GM12878 (cell line): ENCODE data around the gene CTNNA3. TPM values are rescaled to one million over a fixed set of nuclear protein-coding genes. Genes with fewer than 3 reads are reported as not detected.

ENCODE experiments used
- ATAC-seq: fragments of 200-7000 bp; cut with Tn5 transposase; 3 replicates; pipeline ENCODE4 v1.9.1; 2020; ENCODE audit warnings: mild to moderate bottlenecking, moderate library complexity
- BruUV-seq: library from RNA; stranded (reverse); fragments of 400-500 nt; replicated peaks from 2 replicates; lab custom pipeline; 2021; lab: Mats Ljungman, UMichigan
- CTCF ChIA-PET: fragments of 300-600 bp; sonication (Branson Sonifier 250); formaldehyde crosslinking; extraction: SDS; loops from one replicate; lab custom pipeline; 2021; ENCODE audit warnings: inconsistent platforms; lab: Yijun Ruan, JAX
- POLR2A ChIA-PET: fragments of 350-600 bp; formaldehyde crosslinking; extraction: SDS; loops from one replicate; lab custom pipeline; 2021; ENCODE audit warnings: inconsistent platforms; lab: Charles Lee
- RAD21 ChIA-PET: fragments of 300-600 bp; sonication (Branson Sonifier 250); formaldehyde crosslinking; loops from one replicate; lab custom pipeline; 2023; ENCODE audit warnings: antibody characterized with exemption; ENCODE audit not compliant: unreplicated experiment; lab: Charles Lee
- SMC1A ChIA-PET: fragments of 300-600 bp; sonication (Branson Sonifier 250); formaldehyde crosslinking; loops from one replicate; lab custom pipeline; 2023; ENCODE audit not compliant: unreplicated experiment, uncharacterized antibody; lab: Charles Lee
- DNase-seq: peaks from one replicate; pipeline ENCODE4 v3.0.0-alpha.2; 2011; ENCODE audit warnings: low read depth, low spot score
- FAIRE-seq: peaks from 3 replicates; lab custom pipeline; 2011; peaks lifted over from hg19 to GRCh38; lab: Jason Lieb, UNC
- H2AFZ ChIP-seq: 2 replicates; pipeline ENCODE4 v1.6.0; 2011; ENCODE audit warnings: low read depth, low read length, control low read depth; ENCODE audit not compliant: control insufficient read depth
- H3K27ac ChIP-seq: 2 replicates; pipeline ENCODE4 v1.5.1; 2011; ENCODE audit warnings: control low read depth; ENCODE audit not compliant: control insufficient read depth, insufficient read depth
- H3K27me3 ChIP-seq, 2 experiments: replicated peaks in 1 of 2; 2 replicates each; pipeline versions ENCODE4 v1.6.0 to v1.6.1; 2011; ENCODE audit warnings: low read length in 1 of 2; ENCODE audit not compliant: control insufficient read depth in 2 of 2, insufficient read depth in 2 of 2
- H3K36me3 ChIP-seq, 2 experiments: 2 replicates each; pipeline ENCODE4 v1.5.1; 2011; ENCODE audit warnings: low read length in 1 of 2; ENCODE audit not compliant: control insufficient read depth in 2 of 2, insufficient read depth in 2 of 2
- H3K4me1 ChIP-seq: 2 replicates; pipeline ENCODE4 v1.6.1; 2011; ENCODE audit warnings: mild to moderate bottlenecking, low read length, moderate library complexity, mixed read lengths; ENCODE audit not compliant: control insufficient read depth, insufficient read depth
- H3K4me2 ChIP-seq: 2 replicates; pipeline ENCODE4 v1.6.0; 2011; ENCODE audit warnings: control low read depth; ENCODE audit not compliant: control insufficient read depth, insufficient read depth
- H3K4me3 ChIP-seq: fragments of 200-600 bp; sonication (generic); 2 replicates; pipeline ENCODE4 v1.5.1; 2016
- H3K79me2 ChIP-seq: 2 replicates; pipeline ENCODE4 v1.6.0; 2011; ENCODE audit warnings: low read length; ENCODE audit not compliant: control insufficient read depth, insufficient read depth
- H3K9ac ChIP-seq: 2 replicates; pipeline ENCODE4 v1.8.0; 2011; ENCODE audit warnings: low read length, control low read depth, mixed read lengths; ENCODE audit not compliant: control insufficient read depth, insufficient read depth
- H3K9me3 ChIP-seq: replicated peaks from 3 replicates; pipeline ENCODE4 v1.5.1; 2011; ENCODE audit warnings: mild to moderate bottlenecking, low read length; ENCODE audit not compliant: control insufficient read depth, insufficient read depth
- H4K20me1 ChIP-seq: 2 replicates; pipeline ENCODE4 v1.6.0; 2011; ENCODE audit not compliant: control insufficient read depth, insufficient read depth
- EP300 ChIP-seq, 2 experiments: fragments of 150-350 bp in 1 of 2; IDR thresholded peaks; 2 replicates each; pipeline ENCODE4 v1.6.1; 2011 to 2012; ENCODE audit warnings: low read depth in 2 of 2, low read length in 2 of 2, borderline replicate concordance in 1 of 2, improper control_type of control experiment in 1 of 2, inconsistent platforms in 1 of 2; ENCODE audit not compliant: control insufficient read depth in 1 of 2
- KAT2A ChIP-seq: conservative IDR thresholded peaks from 2 replicates; pipeline ENCODE4 v1.6.1; 2011; ENCODE audit warnings: low read depth, low read length; ENCODE audit not compliant: control insufficient read depth
- RAD21 ChIP-seq: IDR thresholded peaks from 2 replicates; pipeline ENCODE4 v1.6.1; 2011; ENCODE audit warnings: mild to moderate bottlenecking, low read depth, low read length, moderate library complexity; ENCODE audit not compliant: insufficient read depth
- SREBF1 ChIP-seq: IDR thresholded peaks from 2 replicates; pipeline ENCODE4 v1.6.1; 2012; ENCODE audit warnings: mild to moderate bottlenecking, low read length
- WGBS: methylation state at CpG from one replicate; pipeline ENCODE4 v1.1.6; 2016; ENCODE audit warnings: low lambda C conversion rate; ENCODE audit not compliant: insufficient replicate concordance, insufficient coverage; ENCODE audit errors: missing lambda C conversion rate; 5-methylcytosine and 5-hydroxymethylcytosine counted together
- in situ Hi-C: fragments of 300-500 bp; cut with MboI; formaldehyde crosslinking; loops from 9 replicates; pipeline ENCODE4 v1.14.3; 2018; ENCODE audit warnings: mixed read lengths
- intact Hi-C: fragments of 100-400 bp; cut with micrococcal nuclease; formaldehyde crosslinking; loops from one replicate; pipeline ENCODE4 v1.14.2; 2022; ENCODE audit not compliant: unreplicated experiment
- polyA plus RNA-seq, 11 experiments: library from polyadenylated mRNA; depleted of rRNA in 4 of 11; unstranded in 6 of 11; stranded (reverse) in 5 of 11; fragments of >200 nt; fragmentation: Nextera tagmentation in 4 of 11; fragmentation: Illumina TruSeq in 1 of 11; extraction: Ambion mirVana in 4 of 11; extraction: Trizol in 1 of 11; gene quantifications; 1 replicate in 1 of 11; 2 replicates in 10 of 11; pipeline versions ENCODE4 v1.2.1 to v1.2.3, GENCODE V29; 2011 to 2016; ENCODE audit warnings: inconsistent platforms in 2 of 11, missing spikeins in 2 of 11, low read depth in 1 of 11
- total RNA-seq, 4 experiments: library from RNA; depleted of rRNA in 3 of 4; stranded (reverse); fragments of >200 nt in 3 of 4; fragmentation: Illumina TruSeq in 1 of 4; extraction: Trizol in 1 of 4; gene quantifications; 2 replicates each; pipeline versions ENCODE4 v1.2.1 to v1.2.3, GENCODE V29; 2013 to 2021
- TF ChIP-seq, protein P1 (sequence below): fragments of 450-650 bp; IDR thresholded peaks from 2 replicates; pipeline ENCODE4 v1.6.1; 2017; ENCODE audit warnings: low read depth, mild to moderate bottlenecking, moderate library complexity
- TF ChIP-seq, protein P2 (sequence below): IDR thresholded peaks from 2 replicates; pipeline ENCODE4 v1.6.1; 2012; ENCODE audit warnings: low read length, inconsistent platforms

The CTNNA3 gene
- total and polyA plus RNA-seq, 10 of the 15 experiments (the other 5 are each of a cell fraction or from before 2014, with no cell fraction given), result under 0.01 to 4.5 (median 0.22) TPM; not detected in 2

DNA sequence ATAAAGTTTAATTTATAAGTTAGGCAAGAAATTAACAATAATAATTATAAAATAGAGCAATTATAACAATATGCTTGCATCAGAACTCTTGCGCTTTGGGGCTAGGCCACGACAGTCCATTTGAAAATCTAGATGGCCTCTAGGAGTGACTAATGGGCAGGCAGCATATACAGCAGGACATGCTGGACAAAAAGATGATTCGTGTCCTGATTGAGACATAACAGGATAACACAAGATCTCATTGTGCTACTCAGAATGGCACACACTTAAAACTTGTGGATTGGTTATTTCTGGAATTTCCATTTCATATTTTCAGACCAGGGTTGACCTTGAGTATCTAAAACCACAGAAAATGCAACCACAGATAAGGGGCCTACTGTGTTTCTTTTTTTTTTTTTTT, 27.5 kb downstream of the CTNNA3 start:
- ChIA-PET POLR2A (interaction anchor here (0.7 kb wide), 1 partner anchor 29 kb away, joined by 7 read pairs; no protein-coding TSS in a partner anchor), SMC1A (interaction anchor here (10.8 kb wide), 1 partner anchor 111 kb away, joined by 221 read pairs; no protein-coding TSS in a partner anchor)
- Histone ChIP-seq H3K36me3 (no peaks in the 10 kb centered on the region), H3K27me3 (no peaks in the 10 kb centered on the region), H3K27ac (no peak overlapping the region), H3K9ac (no peak overlapping the region), H3K9me3 (no peaks in the 10 kb centered on the region)
- intact Hi-C loops, result no loop called here
- ATAC-seq (no peak), FAIRE-seq (no peak), DNase-seq (no peak)
- 59% methylated on average over 3 of the region's 3 CpGs for WGBS
- TF ChIP-seq KAT2A (no peak), RAD21 (no peak), SREBF1 (no peak), EP300 (IDR thresholded peaks at IDR 0.05; ENCODE audit: borderline replicate concordance in 1 of 2, control insufficient read depth in 1 of 2, low read depth in 2 of 2, low read length in 2 of 2) (no peak)
- TF ChIP-seq, protein P1, sequence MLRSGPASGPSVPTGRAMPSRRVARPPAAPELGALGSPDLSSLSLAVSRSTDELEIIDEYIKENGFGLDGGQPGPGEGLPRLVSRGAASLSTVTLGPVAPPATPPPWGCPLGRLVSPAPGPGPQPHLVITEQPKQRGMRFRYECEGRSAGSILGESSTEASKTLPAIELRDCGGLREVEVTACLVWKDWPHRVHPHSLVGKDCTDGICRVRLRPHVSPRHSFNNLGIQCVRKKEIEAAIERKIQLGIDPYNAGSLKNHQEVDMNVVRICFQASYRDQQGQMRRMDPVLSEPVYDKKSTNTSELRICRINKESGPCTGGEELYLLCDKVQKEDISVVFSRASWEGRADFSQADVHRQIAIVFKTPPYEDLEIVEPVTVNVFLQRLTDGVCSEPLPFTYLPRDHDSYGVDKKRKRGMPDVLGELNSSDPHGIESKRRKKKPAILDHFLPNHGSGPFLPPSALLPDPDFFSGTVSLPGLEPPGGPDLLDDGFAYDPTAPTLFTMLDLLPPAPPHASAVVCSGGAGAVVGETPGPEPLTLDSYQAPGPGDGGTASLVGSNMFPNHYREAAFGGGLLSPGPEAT, result no peak
- TF ChIP-seq, protein P2, sequence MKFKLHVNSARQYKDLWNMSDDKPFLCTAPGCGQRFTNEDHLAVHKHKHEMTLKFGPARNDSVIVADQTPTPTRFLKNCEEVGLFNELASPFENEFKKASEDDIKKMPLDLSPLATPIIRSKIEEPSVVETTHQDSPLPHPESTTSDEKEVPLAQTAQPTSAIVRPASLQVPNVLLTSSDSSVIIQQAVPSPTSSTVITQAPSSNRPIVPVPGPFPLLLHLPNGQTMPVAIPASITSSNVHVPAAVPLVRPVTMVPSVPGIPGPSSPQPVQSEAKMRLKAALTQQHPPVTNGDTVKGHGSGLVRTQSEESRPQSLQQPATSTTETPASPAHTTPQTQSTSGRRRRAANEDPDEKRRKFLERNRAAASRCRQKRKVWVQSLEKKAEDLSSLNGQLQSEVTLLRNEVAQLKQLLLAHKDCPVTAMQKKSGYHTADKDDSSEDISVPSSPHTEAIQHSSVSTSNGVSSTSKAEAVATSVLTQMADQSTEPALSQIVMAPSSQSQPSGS, result no peak
- TF ChIP-seq, all 136 proteins: peak for 0
- in situ Hi-C loops, result no loop called here
- H4K20me1 ChIP-seq, result no peaks in the 10 kb centered on the region
- no TSS peak for BruUV-seq
- H3K4me1 ChIP-seq, result no peaks in the 10 kb centered on the region
- H3K4me3 ChIP-seq, result no peak overlapping the region
- no peaks in the 10 kb centered on the region for H3K79me2 ChIP-seq
- RAD21 ChIA-PET, result interaction anchor here (5.0 to 9.6 kb wide), 2 partner anchors 28 to 111 kb away, joined by 100 to 193 read pairs; partner anchors contain the start of gene CTNNA3
- H2AFZ ChIP-seq, result no peak overlapping the region
- H3K4me2 ChIP-seq, result no peak overlapping the region
- CTCF ChIA-PET, result interaction anchor here (2.3 to 10.6 kb wide), 4 partner anchors 27 to 120 kb away, joined by 6 to 311 read pairs (median 83); partner anchors contain the start of gene CTNNA3
